Gastroesophageal sphincter (tissue), 4 donors: ENCODE measurements around the gene ATP2B2. TPM values are rescaled to one million over a fixed set of nuclear protein-coding genes. Genes with fewer than 3 reads are reported as not detected.

Experiments used
- ATAC-seq: fragments of 150-250 bp; one replicate; pipeline ENCODE4 v1.9.1; 2016; ENCODE audit warnings: mild to moderate bottlenecking, moderate library complexity
- H3K27ac ChIP-seq, 4 donors: fragments of 200-600 bp; sonication (generic) in 3 of 4; 1 replicate in 3 of 4; 2 replicates in 1 of 4; pipeline ENCODE4 v1.5.1; 2016 to 2019
- H3K27me3 ChIP-seq: fragments of 200-600 bp; sonication (generic); one replicate; pipeline ENCODE4 v1.5.1; 2019
- H3K36me3 ChIP-seq, 2 donors: fragments of 200-600 bp; sonication (generic); one replicate each; pipeline ENCODE4 v1.5.1; 2019; ENCODE audit warnings: control low read depth in 1 of 2
- H3K4me1 ChIP-seq, 3 donors: fragments of 200-600 bp; sonication (generic); 1 replicate in 2 of 3; 2 replicates in 1 of 3; pipeline ENCODE4 v1.5.1; 2016 to 2019; ENCODE audit warnings: control low read depth in 2 of 3
- H3K4me3 ChIP-seq, 2 donors: fragments of 200-600 bp; sonication (generic); one replicate each; pipeline ENCODE4 v1.5.1; 2019; ENCODE audit warnings: mild to moderate bottlenecking in 1 of 2, moderate library complexity in 1 of 2
- H3K9me3 ChIP-seq, 3 donors: fragments of 200-600 bp; sonication (generic); one replicate each; pipeline ENCODE4 v1.5.1; 2017 to 2019; ENCODE audit warnings: control low read depth in 2 of 3
- EP300 ChIP-seq: sonication (generic); formaldehyde crosslinking; IDR thresholded peaks from one replicate; pipeline ENCODE4 v1.6.1; 2017; ENCODE audit warnings: antibody characterized with exemption, mild to moderate bottlenecking
- POLR2A ChIP-seq, 2 donors: fragments of 450-650 bp; IDR thresholded peaks; one replicate each; pipeline ENCODE4 v1.6.1; 2017; ENCODE audit warnings: antibody characterized with exemption in 2 of 2, mild to moderate bottlenecking in 2 of 2, moderate library complexity in 1 of 2
- POLR2AphosphoS5 ChIP-seq: sonication (generic); formaldehyde crosslinking; IDR thresholded peaks from one replicate; pipeline ENCODE4 v1.6.1; 2017; ENCODE audit warnings: antibody characterized with exemption
- WGBS, 2 donors: methylation state at CpG; one replicate each; pipeline ENCODE4 v1.1.5; 2018; ENCODE audit warnings: low coverage in 1 of 2; 5-methylcytosine and 5-hydroxymethylcytosine counted together
- total RNA-seq, 4 donors: library from RNA; depleted of rRNA; stranded (reverse); fragments of >200 nt; gene quantifications; one replicate each; pipeline ENCODE4 v1.1.0, GENCODE V29; 2016
- TF ChIP-seq, protein P1 (sequence below), 4 experiments: fragments of 200-600 bp in 2 of 4; fragments of 450-650 bp in 2 of 4; sonication (generic) in 1 of 4; IDR thresholded peaks; one replicate each; pipeline ENCODE4 v1.5.1; 2017 to 2019; ENCODE audit warnings: antibody characterized with exemption in 4 of 4, mild to moderate bottlenecking in 2 of 4, moderate library complexity in 2 of 4

Gene ATP2B2
- total RNA-seq, 4 donors from 2014 or later: 0.13 to 0.30 (median 0.27) TPM; not detected in 1

- no peaks in the 10 kb centered on the region for H3K36me3 ChIP-seq
- H3K27ac ChIP-seq: no peak overlapping the region
- H3K4me1 ChIP-seq: no peaks in the 10 kb centered on the region
- peaks cover 0 to 5% (median 0%) of the 10 kb centered on the region in 3 donors for H3K9me3 ChIP-seq
- H3K27me3 ChIP-seq: peaks cover 40% of the 10 kb centered on the region
- no peak for ATAC-seq
- TF ChIP-seq, protein P1, sequence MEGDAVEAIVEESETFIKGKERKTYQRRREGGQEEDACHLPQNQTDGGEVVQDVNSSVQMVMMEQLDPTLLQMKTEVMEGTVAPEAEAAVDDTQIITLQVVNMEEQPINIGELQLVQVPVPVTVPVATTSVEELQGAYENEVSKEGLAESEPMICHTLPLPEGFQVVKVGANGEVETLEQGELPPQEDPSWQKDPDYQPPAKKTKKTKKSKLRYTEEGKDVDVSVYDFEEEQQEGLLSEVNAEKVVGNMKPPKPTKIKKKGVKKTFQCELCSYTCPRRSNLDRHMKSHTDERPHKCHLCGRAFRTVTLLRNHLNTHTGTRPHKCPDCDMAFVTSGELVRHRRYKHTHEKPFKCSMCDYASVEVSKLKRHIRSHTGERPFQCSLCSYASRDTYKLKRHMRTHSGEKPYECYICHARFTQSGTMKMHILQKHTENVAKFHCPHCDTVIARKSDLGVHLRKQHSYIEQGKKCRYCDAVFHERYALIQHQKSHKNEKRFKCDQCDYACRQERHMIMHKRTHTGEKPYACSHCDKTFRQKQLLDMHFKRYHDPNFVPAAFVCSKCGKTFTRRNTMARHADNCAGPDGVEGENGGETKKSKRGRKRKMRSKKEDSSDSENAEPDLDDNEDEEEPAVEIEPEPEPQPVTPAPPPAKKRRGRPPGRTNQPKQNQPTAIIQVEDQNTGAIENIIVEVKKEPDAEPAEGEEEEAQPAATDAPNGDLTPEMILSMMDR (IDR thresholded peaks at IDR 0.05): no peak
- TF ChIP-seq POLR2AphosphoS5 (no peak), EP300 (no peak), POLR2A (IDR thresholded peaks at IDR 0.05) (no peak)
- H3K4me3 ChIP-seq: no peak overlapping the region
- WGBS, 2 donors: 56 to 69% methylated on average over 5 to 6 of the region's 6 CpGs
These were observed 42.7 kb upstream of the ATP2B2 start for GRCh38 chr3:10547841-10548783.

DNA sequence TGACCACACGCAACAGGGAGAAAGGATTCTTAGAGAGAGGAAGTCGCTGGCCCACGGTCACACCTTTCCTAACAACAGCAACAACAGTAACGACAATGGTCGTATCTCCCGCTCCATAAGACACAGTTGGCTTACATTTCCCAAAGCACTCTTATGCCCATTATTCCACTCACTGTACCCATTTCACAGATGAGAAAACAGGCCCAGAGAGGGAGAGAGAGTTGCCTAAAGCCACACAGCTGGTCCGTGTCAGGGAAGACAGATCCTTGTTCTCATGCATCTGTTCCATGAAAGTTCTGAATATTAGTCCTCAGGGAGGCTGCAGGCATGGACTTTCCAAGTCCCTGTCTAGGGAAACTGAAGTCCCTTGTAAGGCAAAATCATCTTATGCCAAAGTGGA is 42.0 kb upstream of the ATP2B2 start:
- Histone ChIP-seq H3K4me1 (no peaks in the 10 kb centered on the region), H3K9me3 (peaks cover 0 to 9% (median 0%) of the 10 kb centered on the region in 3 donors), H3K27ac (no peak overlapping the region), H3K4me3 (no peak overlapping the region), H3K36me3 (no peaks in the 10 kb centered on the region), H3K27me3 (peaks cover 37% of the 10 kb centered on the region)
- 86 to 90% methylated on average over 4 to 5 of the region's 7 CpGs for WGBS, 2 donors
- TF ChIP-seq POLR2AphosphoS5 (no peak), EP300 (no peak), POLR2A (IDR thresholded peaks at IDR 0.05) (no peak)
- TF ChIP-seq, protein P1 (IDR thresholded peaks at IDR 0.05): no peak
- no peak for ATAC-seq

DNA sequence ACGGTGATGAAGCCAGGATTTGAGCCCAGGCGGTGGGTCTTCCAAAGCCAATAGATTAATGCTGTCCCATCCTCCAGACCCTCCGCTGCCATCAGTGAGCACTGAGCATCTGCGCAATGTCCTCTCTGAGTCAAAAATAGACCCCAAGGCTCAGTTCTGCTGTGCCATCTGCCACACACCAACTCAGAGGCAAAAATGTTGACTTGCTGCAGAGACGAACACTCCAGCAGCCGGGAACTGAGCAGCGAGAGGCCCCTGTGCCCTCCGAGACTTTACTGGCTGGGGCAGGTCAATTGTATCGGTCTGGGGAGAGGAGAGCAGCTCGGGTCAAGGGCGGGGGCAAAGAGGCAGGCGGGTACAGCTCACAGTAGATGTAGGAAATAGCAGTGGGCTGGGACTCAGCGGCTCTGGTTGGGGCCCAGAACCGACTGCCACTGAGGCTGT is 41.5 kb upstream of the ATP2B2 start:
- 66% methylated on average over 7 of the region's 14 CpGs; no CpG with 5 or more reads in 1 of the 2 donors for WGBS, 2 donors
- Histone ChIP-seq H3K4me1 (no peaks in the 10 kb centered on the region), H3K9me3 (peaks cover 0 to 12% (median 0%) of the 10 kb centered on the region in 3 donors), H3K36me3 (no peaks in the 10 kb centered on the region), H3K27ac (no peak overlapping the region), H3K4me3 (no peak overlapping the region), H3K27me3 (peaks cover 31% of the 10 kb centered on the region)
- ATAC-seq: no peak
- TF ChIP-seq, protein P1 (IDR thresholded peaks at IDR 0.05): no peak
- TF ChIP-seq EP300 (no peak), POLR2A (IDR thresholded peaks at IDR 0.05) (no peak), POLR2AphosphoS5 (no peak)

DNA sequence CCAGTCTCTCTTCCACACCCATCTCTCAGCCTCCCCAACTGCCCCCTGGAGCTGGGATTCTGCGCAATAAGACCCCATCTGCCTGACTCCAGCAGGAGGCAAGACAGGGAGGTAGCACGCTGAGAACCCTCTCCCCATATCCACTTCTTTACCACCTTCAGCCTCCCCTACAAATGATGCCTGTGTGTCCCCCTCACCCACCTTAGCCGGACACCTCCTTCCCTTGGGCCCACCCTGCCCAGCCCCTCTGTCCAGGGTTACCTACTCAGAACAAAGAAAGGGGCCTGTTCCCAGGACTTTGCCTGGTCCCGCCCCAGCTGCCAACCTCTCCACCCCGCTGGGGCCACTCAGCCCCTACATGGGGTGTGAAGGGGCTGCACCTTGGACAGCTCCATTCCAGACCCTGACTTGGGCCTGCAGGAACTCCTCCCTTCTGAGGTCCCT is 40.8 kb upstream of the ATP2B2 start:
- Histone ChIP-seq H3K4me1 (no peaks in the 10 kb centered on the region), H3K27me3 (peaks cover 27% of the 10 kb centered on the region), H3K36me3 (no peaks in the 10 kb centered on the region), H3K27ac (no peak overlapping the region), H3K4me3 (no peak overlapping the region), H3K9me3 (peaks cover 0 to 18% (median 0%) of the 10 kb centered on the region in 3 donors)
- TF ChIP-seq, protein P1 (IDR thresholded peaks at IDR 0.05): no peak
- TF ChIP-seq POLR2A (IDR thresholded peaks at IDR 0.05) (no peak), EP300 (no peak), POLR2AphosphoS5 (no peak)
- no peak for ATAC-seq
- 29 to 75% methylated on average over 1 to 2 of the region's 5 CpGs for WGBS, 2 donors
